Dermis blood vessel endothelial cell (primary cell): ENCODE data around the gene ZDHHC11. TPM values are rescaled to one million over a fixed set of nuclear protein-coding genes. Genes with fewer than 3 reads are reported as not detected.
"Not testable (repeated sequence)": the region's sequence is repeated elsewhere in the genome, so short reads cannot be mapped to it uniquely, and the experiment has no call there.

Experiments used
- DNase-seq: peaks from one replicate; pipeline ENCODE4 v3.0.0; 2010
- total RNA-seq: library from RNA; depleted of rRNA; stranded (reverse); fragments of >200 nt; gene quantifications from 2 replicates; pipeline ENCODE4 v1.2.3, GENCODE V29; 2014

The ZDHHC11 gene
- total RNA-seq, 1 donor from 2014 or later = 1.7 TPM

DNA sequence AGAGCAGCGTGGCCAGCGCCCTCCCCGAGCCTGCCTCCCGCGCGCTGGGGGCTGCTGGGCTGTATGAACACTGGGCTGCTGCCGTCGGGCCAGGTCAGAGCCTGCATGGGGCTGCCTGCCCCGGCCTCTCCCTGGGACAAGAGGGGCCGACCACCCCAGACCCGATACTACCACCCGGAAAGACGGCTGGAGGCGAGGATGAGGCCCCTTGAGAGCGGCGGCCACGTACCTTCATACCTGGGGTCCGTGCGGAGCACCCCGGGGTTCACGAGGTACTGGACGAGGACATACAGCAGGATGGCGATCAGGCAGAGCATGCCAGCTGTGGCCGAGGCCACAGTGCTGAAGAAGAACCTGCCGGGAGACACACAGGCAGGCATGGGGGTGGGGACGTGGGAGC lies 7.4 kb downstream of the ZDHHC11 start:
- not testable (repeated sequence) for DNase-seq

- DNase-seq = not testable (repeated sequence)
Observed at GRCh38 chr5:842402-843221, 8.2 kb downstream of the ZDHHC11 start.

GRCh38 chr5:841531-842401 lies 9.0 kb downstream of the ZDHHC11 start:
- DNase-seq = not testable (repeated sequence)

GRCh38 chr5:840974-841435 lies 9.8 kb downstream of the ZDHHC11 start:
- DNase-seq = not testable (repeated sequence)

- DNase-seq = not testable (repeated sequence)
Observed at GRCh38 chr5:840118-840973, 10.4 kb downstream of the ZDHHC11 start.

GRCh38 chr5:838431-838851 lies 12.3 kb downstream of the ZDHHC11 start:
- not testable (repeated sequence) for DNase-seq

- not testable (repeated sequence) for DNase-seq
Observed at GRCh38 chr5:837621-838121, 13.1 kb downstream of the ZDHHC11 start.

DNA sequence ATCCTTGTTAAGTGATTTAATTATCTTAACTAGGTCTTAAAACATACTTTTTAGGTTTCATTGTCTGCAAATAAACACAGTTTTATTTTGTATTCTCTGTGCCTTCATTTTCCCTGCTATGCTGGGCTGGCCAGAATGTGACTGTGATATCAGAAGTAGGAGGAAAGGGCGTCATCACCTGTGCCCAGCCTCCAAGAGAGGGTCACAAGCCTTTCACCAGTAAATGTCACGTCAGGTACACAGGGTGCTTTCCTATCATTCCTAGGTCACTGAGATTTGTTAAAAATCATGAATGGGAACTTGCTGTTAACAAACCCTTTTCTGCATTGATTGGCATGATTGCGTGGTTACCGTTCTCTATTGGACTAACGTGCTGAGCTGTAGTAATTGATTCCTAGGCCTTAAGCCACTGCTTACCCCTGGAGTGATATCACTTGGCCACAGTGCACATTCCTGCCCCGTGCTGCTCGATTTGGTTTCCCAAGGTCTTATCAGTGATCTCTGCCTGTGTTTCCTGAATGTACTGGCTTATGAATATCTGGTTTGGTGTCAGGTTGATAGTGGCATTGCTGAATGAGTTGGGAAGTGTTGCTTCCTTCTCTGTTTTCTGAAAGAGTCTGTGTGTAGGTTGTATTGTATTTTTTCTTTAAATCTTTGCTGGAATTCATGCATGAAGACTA lies 14.7 kb downstream of the ZDHHC11 start:
- not testable (repeated sequence) for DNase-seq

DNA sequence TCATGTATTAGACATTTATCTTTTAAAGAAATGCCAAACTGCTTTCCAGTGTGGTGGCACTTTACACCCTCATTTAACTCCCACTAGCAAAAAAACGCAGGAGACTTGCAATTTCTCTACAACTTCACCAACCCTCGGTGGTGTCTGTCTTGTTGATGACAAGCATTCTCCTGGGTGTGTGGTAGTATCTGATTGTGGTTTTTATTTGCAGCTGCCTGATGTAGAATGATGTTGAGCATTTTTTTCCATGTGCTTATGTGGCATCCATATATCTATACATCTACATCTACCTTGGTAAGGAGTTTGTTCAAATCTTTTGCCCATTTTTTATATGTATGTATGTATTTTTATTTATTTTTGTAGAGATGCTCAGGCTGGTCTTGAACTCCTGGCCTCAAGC lies 16.8 kb downstream of the ZDHHC11 start:
- not testable (repeated sequence) for DNase-seq

DNA sequence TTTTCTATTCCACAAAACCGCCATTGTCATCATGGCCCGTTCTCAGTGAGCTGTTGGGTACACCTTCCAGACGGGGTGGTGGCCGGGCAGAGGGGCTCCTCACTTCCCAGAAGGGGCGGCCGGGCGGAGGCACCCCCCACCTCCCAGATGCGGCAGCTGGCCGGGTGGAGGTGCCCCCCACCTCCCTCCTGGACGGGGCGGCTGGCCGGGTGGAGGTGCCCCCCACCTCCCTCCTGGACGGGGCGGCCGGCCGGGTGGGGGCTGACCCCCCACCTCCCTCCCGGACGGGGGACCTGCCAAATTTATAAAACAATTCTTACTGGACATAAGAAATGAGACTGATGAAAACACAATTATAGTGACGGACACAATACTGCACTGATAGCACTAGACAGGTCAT lies 22.6 kb downstream of the ZDHHC11 start:
- DNase-seq = not testable (repeated sequence)

DNA sequence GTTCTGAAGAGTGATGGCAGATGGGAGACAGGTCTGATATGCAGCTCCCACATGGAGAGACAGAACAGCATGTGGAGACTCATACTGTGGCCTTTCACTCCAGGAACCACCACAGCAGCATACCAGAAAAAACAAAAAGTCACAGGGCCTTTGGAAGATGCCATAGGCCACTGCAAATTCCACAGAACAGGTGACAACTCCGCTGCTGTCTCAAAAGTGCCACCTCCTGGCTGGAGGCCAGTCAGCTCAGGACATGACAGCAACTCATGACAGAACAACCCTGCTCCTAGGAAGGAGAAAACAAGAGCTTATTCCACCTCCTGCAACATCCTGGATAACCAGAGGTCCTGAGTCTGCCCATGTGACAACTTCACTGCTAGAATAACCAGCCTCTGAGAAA lies 25.2 kb downstream of the ZDHHC11 start:
- DNase-seq = not testable (repeated sequence)

DNA sequence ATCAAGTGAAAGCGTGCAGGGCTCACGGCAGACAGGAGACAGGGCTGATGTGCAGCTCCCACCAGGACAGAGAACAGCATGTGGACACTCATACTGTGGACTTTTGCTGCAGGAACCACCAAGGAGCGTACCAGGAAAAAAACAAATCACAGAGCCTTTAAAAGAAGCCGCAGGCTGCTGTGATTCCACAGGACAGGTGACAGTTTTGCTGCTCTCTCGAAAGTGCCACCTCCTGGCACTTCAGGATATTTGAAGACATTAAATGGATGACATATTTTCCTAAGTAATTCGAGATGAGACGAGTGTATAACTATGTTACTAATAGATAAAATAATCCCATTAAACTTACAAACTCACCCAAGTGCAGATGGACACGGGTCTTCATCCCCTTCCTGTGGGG lies 29.3 kb downstream of the ZDHHC11 start:
- DNase-seq = no peak

DNA sequence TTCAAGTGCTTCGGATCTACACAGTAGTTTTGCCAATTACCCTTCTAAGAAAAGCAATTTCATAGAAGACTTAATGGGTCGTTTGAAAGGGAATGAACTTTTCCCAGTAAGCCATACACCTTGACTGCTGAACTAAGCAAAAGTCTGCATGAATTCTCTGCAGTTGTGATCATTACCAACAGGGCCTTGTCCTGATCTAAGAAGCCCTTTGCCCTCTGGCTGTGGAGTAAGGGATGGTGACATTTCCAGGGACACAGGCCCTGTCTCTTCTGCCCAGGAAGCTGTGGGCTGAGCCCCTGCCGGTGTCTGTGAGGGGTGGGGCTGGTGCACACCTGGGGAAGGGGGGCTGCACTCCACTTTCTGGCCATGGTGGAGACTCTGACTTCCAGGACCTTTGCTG lies 30.5 kb downstream of the ZDHHC11 start:
- DNase-seq = no peak

GRCh38 chr5:819078-819477 lies 31.7 kb downstream of the ZDHHC11 start:
- DNase-seq = no peak

DNA sequence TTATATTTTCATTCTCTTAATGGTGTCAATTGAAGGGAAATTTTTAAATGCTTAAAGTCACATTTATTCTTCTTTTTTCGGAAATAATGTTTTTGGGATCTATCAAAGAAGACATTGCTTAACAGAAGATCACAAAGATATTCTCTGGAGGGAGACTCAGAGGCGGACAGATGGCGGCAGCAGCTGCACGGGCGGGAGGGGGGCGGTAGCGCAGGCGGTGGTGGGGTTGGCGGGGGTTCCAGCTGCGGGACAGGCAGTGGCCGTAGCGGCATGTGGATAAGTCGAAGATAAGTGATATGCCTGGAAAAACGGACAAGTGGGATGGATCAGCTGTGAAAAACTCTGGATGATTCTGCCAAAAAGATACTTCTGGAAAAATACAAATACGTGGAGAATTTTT lies 34.6 kb downstream of the ZDHHC11 start:
- no peak for DNase-seq

- no peak for DNase-seq
Observed at GRCh38 chr5:815449-815848, 35.3 kb downstream of the ZDHHC11 start.

DNA sequence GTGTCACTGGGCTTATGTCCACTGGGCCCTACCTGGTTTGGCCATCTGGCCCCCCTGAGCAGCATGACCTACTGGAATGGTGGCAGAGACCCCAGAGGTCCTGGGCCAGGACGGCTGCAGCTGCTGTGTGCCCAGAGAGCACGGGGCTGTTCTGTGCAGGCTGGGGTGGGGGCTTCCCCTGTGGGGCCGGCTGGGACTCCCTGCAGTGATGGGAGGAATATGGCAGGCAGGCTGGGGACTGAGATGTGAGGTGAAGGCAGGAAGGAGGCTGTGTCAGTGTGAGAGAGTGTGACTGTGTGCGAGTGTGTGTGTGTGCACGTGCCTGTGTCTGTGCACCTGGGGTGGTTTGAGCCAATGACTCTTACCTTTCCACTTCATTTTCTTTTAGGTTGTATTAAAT lies 37.2 kb downstream of the ZDHHC11 start:
- DNase-seq = not testable (repeated sequence)

DNA sequence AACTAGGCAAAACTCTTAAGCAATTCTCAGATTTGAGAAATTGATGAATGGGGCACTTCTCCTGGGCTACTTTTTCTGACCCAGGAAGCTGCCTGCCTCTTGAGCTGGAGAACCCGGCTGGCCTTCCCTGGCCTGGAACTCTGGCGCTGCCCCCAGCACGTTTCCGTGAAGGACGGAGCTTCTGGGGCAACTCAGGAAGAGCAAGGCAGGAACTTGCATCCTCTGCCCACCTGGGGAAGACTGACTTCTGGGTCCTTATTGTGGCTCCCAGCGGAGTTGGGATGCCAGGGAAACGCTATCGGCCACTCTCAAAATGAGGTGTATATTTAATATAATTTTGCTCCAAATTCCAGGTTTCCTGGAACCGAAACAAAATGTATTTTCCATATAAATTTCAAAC lies 39.4 kb downstream of the ZDHHC11 start:
- not testable (repeated sequence) for DNase-seq

DNA sequence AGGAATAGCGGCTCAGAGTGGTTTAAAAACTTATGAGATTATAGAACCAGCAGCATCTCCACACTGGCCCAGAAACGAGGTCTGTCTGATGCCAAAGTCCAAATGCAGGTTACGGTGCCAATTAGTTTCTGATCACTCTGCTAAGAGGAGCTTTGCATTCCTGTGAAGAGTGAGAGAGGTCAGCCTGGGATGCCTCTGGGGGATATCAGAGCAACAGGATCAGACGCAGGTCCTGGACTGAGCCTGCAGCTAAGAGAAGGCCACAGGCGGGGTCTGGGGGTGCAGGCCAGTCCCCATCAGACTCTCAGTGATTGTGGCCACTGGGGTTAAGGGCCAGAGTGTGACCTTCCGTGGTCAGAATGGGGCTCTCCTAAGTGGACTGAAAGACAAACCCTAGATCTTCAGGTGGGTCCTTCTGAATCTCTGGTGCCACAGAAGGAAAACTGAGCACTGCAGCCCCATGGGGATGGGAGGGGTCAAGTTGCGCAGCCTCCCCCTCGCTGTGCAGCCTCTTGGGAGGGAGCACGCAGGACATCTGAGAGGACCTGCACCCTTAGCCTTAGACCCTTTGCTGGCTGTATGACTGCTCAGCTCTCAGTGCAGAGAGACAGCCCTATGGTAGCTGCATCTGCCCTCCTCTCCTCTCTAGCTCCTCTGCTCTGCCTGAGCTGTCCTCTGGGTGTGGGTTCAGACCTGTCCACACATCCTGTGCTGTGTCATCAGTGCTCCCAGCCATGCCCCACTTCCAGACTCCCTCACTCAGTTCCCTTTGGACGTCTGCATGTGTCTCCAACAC lies 42.9 kb downstream of the ZDHHC11 start:
- not testable (repeated sequence) for DNase-seq

- no peak for DNase-seq
Observed at GRCh38 chr5:801472-801871, 49.3 kb downstream of the ZDHHC11 start.

DNA sequence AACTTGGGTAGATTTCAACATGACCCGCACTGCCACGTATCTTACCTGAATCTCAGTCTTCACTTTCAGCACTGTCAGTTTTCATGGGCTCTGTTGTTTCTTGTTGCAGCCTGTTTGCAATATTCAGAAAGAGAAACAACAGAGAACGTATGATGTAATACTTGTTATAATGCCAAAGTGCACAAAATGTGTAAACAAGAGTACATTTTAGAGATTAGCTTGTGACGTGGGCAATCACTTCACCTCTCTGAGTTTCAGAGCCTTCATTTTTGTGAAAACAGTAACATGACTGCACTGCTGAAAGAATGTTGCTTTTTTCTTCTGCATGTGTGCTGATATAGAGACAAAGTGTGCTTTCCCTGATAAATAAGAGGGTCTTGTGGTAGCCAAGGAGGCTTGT lies 49.7 kb downstream of the ZDHHC11 start:
- DNase-seq = not testable (repeated sequence)
